ENCODE results near the gene UNC5C.

Gene UNC5C

GRCh38 chr4:95318044-95318443 lies 230.7 kb downstream of the UNC5C start:
- DNase-seq, result no peak

GRCh38 chr4:95317085-95317793 lies 231.5 kb downstream of the UNC5C start:
- DNase-seq, result no peak

- DNase-seq, result no peak
These were observed 234.2 kb downstream of the UNC5C start for GRCh38 chr4:95314573-95314972.

GRCh38 chr4:95304898-95305297 lies 243.9 kb downstream of the UNC5C start:
- no peak for DNase-seq

GRCh38 chr4:95300304-95300703 lies 248.5 kb downstream of the UNC5C start:
- DNase-seq, result no peak

- DNase-seq, result no peak
These were observed 252.7 kb downstream of the UNC5C start for GRCh38 chr4:95296052-95296451.

GRCh38 chr4:95295157-95295556 lies 253.6 kb downstream of the UNC5C start:
- DNase-seq, result no peak

- DNase-seq, result no peak
These were observed 254.5 kb downstream of the UNC5C start for GRCh38 chr4:95294321-95294720.

GRCh38 chr4:95293014-95293413 lies 255.8 kb downstream of the UNC5C start:
- no peak for DNase-seq

- DNase-seq, result no peak
These were observed 258.1 kb downstream of the UNC5C start for GRCh38 chr4:95290702-95291101.

- no peak for DNase-seq
These were observed 259.6 kb downstream of the UNC5C start for GRCh38 chr4:95289028-95289634.

GRCh38 chr4:95288552-95288951 lies 260.2 kb downstream of the UNC5C start:
- no peak for DNase-seq

- DNase-seq, result no peak
These were observed 263.0 kb downstream of the UNC5C start for GRCh38 chr4:95285797-95286196.

- no peak for DNase-seq
These were observed 264.1 kb downstream of the UNC5C start for GRCh38 chr4:95284655-95285054.

- no peak for DNase-seq
These were observed 265.5 kb downstream of the UNC5C start for GRCh38 chr4:95283320-95283719.

GRCh38 chr4:95272797-95273196 lies 276.0 kb downstream of the UNC5C start:
- no peak for DNase-seq

- no peak for DNase-seq
These were observed 276.7 kb downstream of the UNC5C start for GRCh38 chr4:95272036-95272435.

- DNase-seq, result peak; percentile 0
These were observed 279.8 kb downstream of the UNC5C start for GRCh38 chr4:95268819-95269565.

- no peak for DNase-seq
These were observed 281.7 kb downstream of the UNC5C start for GRCh38 chr4:95267081-95267480.

GRCh38 chr4:95265814-95266740 lies 282.7 kb downstream of the UNC5C start:
- DNase-seq, result no peak

- DNase-seq, result no peak
These were observed 283.9 kb downstream of the UNC5C start for GRCh38 chr4:95264843-95265242.

GRCh38 chr4:95263960-95264359 lies 284.8 kb downstream of the UNC5C start:
- no peak for DNase-seq

- no peak for DNase-seq
These were observed 285.4 kb downstream of the UNC5C start for GRCh38 chr4:95263391-95263790.

Data from DMS79 treated with DMSO at 0.1 percent for 48 hours (cell line).